A549 (cell line): ENCODE measurements around the gene KRTAP4-4. TPM values are rescaled to one million over a fixed set of nuclear protein-coding genes. Genes with fewer than 3 reads are reported as not detected.

Experiments
- ATAC-seq, 2 experiments: fragments of 200-7000 bp in 1 of 2; fragments of >200 bp in 1 of 2; cut with Nextera tagmentation in 1 of 2; cut with Tn5 transposase in 1 of 2; 3 replicates each; pipeline versions ENCODE4 v1.8.0 to v1.9.1; 2018 to 2020; ENCODE audit warnings: mild to moderate bottlenecking in 1 of 2, moderate library complexity in 1 of 2
- CTCF ChIA-PET: fragments of 300-600 bp; sonication (Branson Sonifier 250); formaldehyde crosslinking; extraction: SDS; loops from one replicate; lab custom pipeline; 2021; ENCODE audit warnings: antibody characterized with exemption, inconsistent platforms; lab: Yijun Ruan, JAX
- POLR2A ChIA-PET: fragments of 350-600 bp; formaldehyde crosslinking; extraction: SDS; loops from one replicate; lab custom pipeline; 2021; ENCODE audit warnings: antibody characterized with exemption, inconsistent platforms; lab: Yijun Ruan, JAX
- DNase-seq, 2 experiments: peaks; one replicate each; pipeline versions ENCODE4 v3.0.0 to v3.0.0-alpha.2; 2011 to 2016; ENCODE audit warnings: low read depth in 1 of 2, low spot score in 1 of 2
- FAIRE-seq: peaks from 2 replicates; lab custom pipeline; 2011; peaks lifted over from hg19 to GRCh38; lab: Jason Lieb, UNC
- H3K27ac ChIP-seq, 2 experiments: fragments of >200 bp; sonication (Bioruptor Twin); formaldehyde crosslinking; 3 replicates each; pipeline ENCODE4 v1.5.1; 2016 to 2017
- H3K4me1 ChIP-seq: fragments of >200 bp; sonication (Bioruptor Twin); formaldehyde crosslinking; 3 replicates; pipeline ENCODE4 v1.6.1; 2016
- H3K4me2 ChIP-seq: fragments of >200 bp; sonication (Bioruptor Twin); formaldehyde crosslinking; 3 replicates; pipeline ENCODE4 v1.6.1; 2016
- H3K4me3 ChIP-seq: fragments of >200 bp; sonication (Bioruptor Twin); formaldehyde crosslinking; 3 replicates; pipeline ENCODE4 v1.5.1; 2016
- H3K9me3 ChIP-seq: fragments of >200 bp; sonication (Bioruptor Twin); formaldehyde crosslinking; 3 replicates; pipeline ENCODE4 v1.6.1; 2016
- ATOH8 ChIP-seq: fragments of 250-450 bp; sonication (Bioruptor Pico); IDR thresholded peaks from 2 replicates; pipeline ENCODE4 v1.5.0; 2020; ENCODE audit warnings: low read depth, mild to moderate bottlenecking, moderate library complexity
- BCL3 ChIP-seq: fragments of >200 bp; sonication (Bioruptor Twin); formaldehyde crosslinking; IDR thresholded peaks from 3 replicates; pipeline ENCODE4 v1.6.1; 2016
- BHLHE40 ChIP-seq: IDR thresholded peaks from 2 replicates; pipeline ENCODE4 v1.6.1; 2012; ENCODE audit warnings: low read depth, low read length, inconsistent platforms
- CHD4 ChIP-seq: fragments of 200-600 bp; sonication (generic); IDR thresholded peaks from 2 replicates; pipeline ENCODE4 v1.6.1; 2016; ENCODE audit warnings: antibody characterized with exemption, mild to moderate bottlenecking, borderline replicate concordance
- EHF ChIP-seq: fragments of 250-450 bp; sonication (Bioruptor Pico); IDR thresholded peaks from 2 replicates; pipeline ENCODE4 v1.5.0; 2020; ENCODE audit warnings: mild to moderate bottlenecking
- EP300 ChIP-seq, 2 experiments: fragments of >200 bp; sonication (Bioruptor Twin); formaldehyde crosslinking; IDR thresholded peaks; 2 replicates in 1 of 2; 3 replicates in 1 of 2; pipeline ENCODE4 v1.6.1; 2016 to 2017
- ESRRA ChIP-seq: fragments of 150-350 bp; IDR thresholded peaks from 2 replicates; pipeline ENCODE4 v1.6.1; 2014; ENCODE audit warnings: mild to moderate bottlenecking, low read length, borderline replicate concordance
- FOSB ChIP-seq: fragments of 250-450 bp; sonication (Bioruptor Pico); IDR thresholded peaks from 2 replicates; pipeline ENCODE4 v1.5.0; 2020; ENCODE audit warnings: mild to moderate bottlenecking, moderate library complexity
- HES2 ChIP-seq: fragments of >200 bp; sonication (Bioruptor Twin); formaldehyde crosslinking; IDR thresholded peaks from 2 replicates; pipeline ENCODE4 v1.6.1; 2016
- HOXB13 ChIP-seq: fragments of 250-450 bp; sonication (Bioruptor Pico); IDR thresholded peaks from 2 replicates; pipeline ENCODE4 v1.5.0; 2020; ENCODE audit warnings: low read depth, mild to moderate bottlenecking, moderate library complexity
- KDM1A ChIP-seq: fragments of 200-600 bp; sonication (generic); IDR thresholded peaks from 2 replicates; pipeline ENCODE4 v1.6.1; 2016; ENCODE audit warnings: low read depth, mild to moderate bottlenecking
- MAFK ChIP-seq: fragments of 450-650 bp; IDR thresholded peaks from 2 replicates; pipeline ENCODE4 v1.6.1; 2014; ENCODE audit not compliant: partially characterized antibody
- MAX ChIP-seq: IDR thresholded peaks from 2 replicates; pipeline ENCODE4 v1.6.1; 2012
- MAZ ChIP-seq: fragments of 150-350 bp; IDR thresholded peaks from 2 replicates; pipeline ENCODE4 v1.6.1; 2014; ENCODE audit warnings: antibody characterized with exemption, low read depth, low read length, borderline replicate concordance
- NPAS2 ChIP-seq: fragments of 250-450 bp; sonication (Bioruptor Pico); IDR thresholded peaks from 2 replicates; pipeline ENCODE4 v1.8.0; 2022; ENCODE audit warnings: mild to moderate bottlenecking, moderate library complexity, borderline replicate concordance
- PBX3 ChIP-seq: IDR thresholded peaks from 2 replicates; pipeline ENCODE4 v1.6.1; 2012
- POLR2A ChIP-seq: IDR thresholded peaks from 2 replicates; pipeline ENCODE4 v1.6.1; 2012; ENCODE audit warnings: mild to moderate bottlenecking, low read length
- POLR2AphosphoS2 ChIP-seq: conservative IDR thresholded peaks from 2 replicates; pipeline ENCODE4 v1.6.1; 2012; ENCODE audit warnings: low read length, improper control_type of control experiment, inconsistent platforms
- RAD21 ChIP-seq, 2 experiments: fragments of >200 bp in 1 of 2; sonication (Bioruptor Twin) in 1 of 2; formaldehyde crosslinking in 1 of 2; IDR thresholded peaks in 1 of 2; conservative IDR thresholded peaks in 1 of 2; 2 replicates in 1 of 2; 3 replicates in 1 of 2; pipeline ENCODE4 v1.6.1; 2012 to 2018; ENCODE audit warnings: inconsistent platforms in 1 of 2
- RCOR1 ChIP-seq: fragments of 150-350 bp; IDR thresholded peaks from 2 replicates; pipeline ENCODE4 v1.6.1; 2014; ENCODE audit warnings: antibody characterized with exemption, low read length, low read depth
- SREBF2 ChIP-seq: fragments of 450-650 bp; IDR thresholded peaks from 2 replicates; pipeline ENCODE4 v1.6.1; 2014; ENCODE audit warnings: mild to moderate bottlenecking, moderate library complexity
- TP53 ChIP-seq: fragments of 250-450 bp; sonication (Bioruptor Pico); IDR thresholded peaks from 2 replicates; pipeline ENCODE4 v1.5.0; 2021; ENCODE audit warnings: mild to moderate bottlenecking, moderate library complexity
- ZC3H11A ChIP-seq: fragments of 450-650 bp; IDR thresholded peaks from 2 replicates; pipeline ENCODE4 v1.6.1; 2014; ENCODE audit warnings: antibody characterized with exemption, mild to moderate bottlenecking
- ZFP36 ChIP-seq: fragments of 450-650 bp; IDR thresholded peaks from 2 replicates; pipeline ENCODE4 v1.6.1; 2014; ENCODE audit warnings: borderline replicate concordance; ENCODE audit not compliant: partially characterized antibody
- ZNF302 ChIP-seq: fragments of 250-450 bp; sonication (Bioruptor Pico); IDR thresholded peaks from 2 replicates; pipeline ENCODE4 v1.9.0; 2021; ENCODE audit warnings: inconsistent platforms, mild to moderate bottlenecking, moderate library complexity
- WGBS: methylation state at CpG from one replicate; pipeline ENCODE4 v1.1.6; 2017; ENCODE audit errors: missing lambda C conversion rate; 5-methylcytosine and 5-hydroxymethylcytosine counted together
- polyA minus RNA-seq: library from RNA; depleted of rRNA, polyadenylated mRNA; stranded (reverse); fragments of >200 nt; gene quantifications from 2 replicates; pipeline ENCODE4 v1.2.3, GENCODE V29; 2011; rRNA and poly(A)+ RNA removed
- polyA plus RNA-seq, 4 experiments: library from polyadenylated mRNA; depleted of rRNA in 3 of 4; stranded (reverse); fragments of >200 nt; fragmentation: RNase III in 1 of 4; extraction: RNeasy Plus Mini Kit Qiagen cat#74134 plus additional on column Dnase treatment in 1 of 4; gene quantifications; 2 replicates in 3 of 4; 3 replicates in 1 of 4; pipeline ENCODE4 v1.2.3, GENCODE V29; 2011 to 2017

Gene KRTAP4-4
- not detected in 2 replicates for polyA plus RNA-seq (2011; rRNA removed)
- 0.04 TPM in 1 of 2 replicates, not detected in the other for polyA plus RNA-seq (2012; cell fraction: cytosol; rRNA removed)
- 0.19 TPM in 1 of 2 replicates, not detected in the other for polyA plus RNA-seq (2012; cell fraction: nucleus; rRNA removed)
- not detected in 3 replicates for polyA plus RNA-seq (2017; fragmentation: RNase III; extraction: RNeasy Plus Mini Kit Qiagen cat#74134 plus additional on column Dnase treatment)
- polyA minus RNA-seq = not detected in 2 replicates

GRCh38 chr17:41160648-41161047, at the start of gene KRTAP4-4:
Gene KRTAP4-4, minus strand, starts transcription at chr17:41160748. Its CDS starts 57 bp downstream, at chr17:41160691.
- ChIA-PET CTCF (interaction anchor here (0.8 to 0.9 kb wide), 2 partner anchors 89 to 142 kb away, joined by 3 read pairs; partner anchors contain the start of gene KRTAP29-1), POLR2A (no interaction called here)
- H3K4me3 ChIP-seq = no peak within 1 kb of the TSS
- no peak for TF ChIP-seq ZC3H11A
- no peak for TF ChIP-seq ZFP36
- no peak for TF ChIP-seq BHLHE40
- TF ChIP-seq NPAS2 (CRISPR knock-in tag) = no peak
- 0 out of 3 replicates have a peak, but pooled peaks cover 4% of the 10 kb centered on the region for H3K4me1 ChIP-seq
- no peak within 1 kb of the TSS for H3K4me2 ChIP-seq
- H3K27ac ChIP-seq = no peak within 1 kb of the TSS
- FAIRE-seq (no peak), DNase-seq (no peak), ATAC-seq (no peak)
- WGBS = 60% methylated on average over 1 of the region's 1 CpG
- no peaks in the 10 kb centered on the region for H3K9me3 ChIP-seq

GRCh38 chr17:41199421-41200078, 39.0 kb upstream of the KRTAP4-4 start:
- Histone ChIP-seq H3K27ac (no peak overlapping the region), H3K4me2 (no peak overlapping the region), H3K4me1 (no peaks in the 10 kb centered on the region), H3K9me3 (0 out of 3 replicates have a peak, but pooled peaks cover 2% of the 10 kb centered on the region), H3K4me3 (no peak overlapping the region)
- ATAC-seq (no peak), FAIRE-seq (peak; percentile 65), DNase-seq (no peak)
- CTCF ChIA-PET = no interaction called here
- 66% methylated on average over 5 of the region's 5 CpGs for WGBS
- TF ChIP-seq ESRRA = no peak
- TF ChIP-seq MAFK = no peak
- no peak for TF ChIP-seq HES2
- no peak for TF ChIP-seq MAZ
- TF ChIP-seq RCOR1 = no peak
- no peak for TF ChIP-seq KDM1A
- TF ChIP-seq HOXB13 (CRISPR knock-in tag) = no peak
- no peak for TF ChIP-seq BHLHE40
- POLR2A ChIA-PET = no interaction called here

- WGBS = 19% methylated on average over 1 of the region's 1 CpG
These were observed 35.5 kb upstream of the KRTAP4-4 start for GRCh38 chr17:41196068-41196467.

More at GRCh38 chr17:41196068-41196467, 35.5 kb upstream of the KRTAP4-4 start:
- ATAC-seq (no peak), DNase-seq (no peak)
- Histone ChIP-seq H3K9me3 (0 out of 3 replicates have a peak, but pooled peaks cover 2% of the 10 kb centered on the region), H3K4me1 (no peaks in the 10 kb centered on the region)
- CTCF ChIA-PET = no interaction called here
- no peak for TF ChIP-seq CHD4
- no peak for TF ChIP-seq SREBF2
- TF ChIP-seq NPAS2 (CRISPR knock-in tag) = no peak
- TF ChIP-seq MAZ = no peak
- no peak for TF ChIP-seq RCOR1
- TF ChIP-seq TP53 = no peak
- TF ChIP-seq EHF (CRISPR knock-in tag) = no peak
- no peak for TF ChIP-seq ATOH8 (CRISPR knock-in tag)
- no peak for TF ChIP-seq ZNF302 (CRISPR knock-in tag)
- TF ChIP-seq FOSB (CRISPR knock-in tag) = no peak
- no peak for TF ChIP-seq POLR2AphosphoS2
- no peak for TF ChIP-seq MAX
- TF ChIP-seq PBX3 = no peak
- TF ChIP-seq RAD21 (conservative IDR thresholded peaks at IDR 0.05 in 1 of 2, IDR thresholded peaks at IDR 0.05 in 1 of 2) = no peak
- no peak for TF ChIP-seq MAFK
- TF ChIP-seq EP300 (IDR thresholded peaks at IDR 0.05) = no peak
- no peak for TF ChIP-seq ZFP36
- no peak for TF ChIP-seq BHLHE40
- TF ChIP-seq POLR2A = no peak
- TF ChIP-seq BCL3 = no peak
- TF ChIP-seq, all 56 proteins: peak for 0
- FAIRE-seq = no peak
- POLR2A ChIA-PET = no interaction called here
- H3K4me2 ChIP-seq = no peak overlapping the region
- H3K27ac ChIP-seq = no peak overlapping the region
- H3K4me3 ChIP-seq = no peak overlapping the region
